ENCODE data around the gene TRMT2A.

The TRMT2A gene

DNA sequence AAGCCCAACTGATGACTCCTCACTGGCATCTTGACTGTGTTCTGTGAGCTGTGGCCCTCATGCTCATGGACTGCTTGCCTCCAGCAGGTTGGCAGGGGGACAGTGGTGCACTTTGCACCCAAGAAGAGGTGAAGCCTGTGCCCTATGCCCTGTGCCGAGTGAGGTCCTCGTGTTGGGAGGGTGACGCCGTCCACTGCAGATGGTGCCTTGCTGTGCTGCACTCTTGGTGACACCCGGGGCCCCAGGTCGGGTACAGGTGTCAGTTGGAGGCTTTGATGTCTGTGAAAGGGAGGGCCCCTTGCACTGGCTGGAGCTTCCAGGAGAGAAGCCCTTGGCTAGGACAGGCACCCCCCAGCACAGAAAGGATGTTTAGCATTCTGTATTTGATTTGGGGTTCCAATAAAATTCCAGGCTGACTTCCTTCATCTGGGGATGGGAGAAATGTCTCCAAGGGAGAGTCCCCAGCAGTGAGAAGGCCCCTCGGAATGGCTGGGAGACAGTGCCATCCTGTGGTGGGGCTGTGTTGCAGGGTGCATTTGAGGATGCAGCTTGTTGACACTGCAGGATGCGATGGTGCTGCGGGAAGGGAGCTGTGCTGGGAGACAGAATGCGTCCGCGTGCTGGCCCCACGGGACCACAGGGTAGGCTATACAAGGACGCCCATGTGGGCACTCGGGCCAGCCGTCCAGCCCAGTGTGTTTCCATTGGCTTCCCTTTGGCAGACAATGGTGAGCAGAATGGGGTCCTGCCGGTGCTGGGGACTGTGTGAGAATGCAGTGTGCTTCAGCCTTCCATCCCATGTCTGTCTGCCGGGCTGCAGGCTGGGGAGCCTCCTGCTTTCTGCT, 12.1 kb upstream of the TRMT2A start:
- TF ChIP-seq EZH2 (IDR thresholded peaks at IDR 0.05; ENCODE audit: borderline replicate concordance, low read depth, low read length, severe bottlenecking) (no peak), CTCF (IDR thresholded peaks at IDR 0.05; ENCODE audit: borderline replicate concordance, extremely low read depth, low read length, poor library complexity, severe bottlenecking) (peak; percentile 77)
- Histone ChIP-seq H3K9me3 (ENCODE audit: insufficient read depth, low read length, severe bottlenecking) (no peaks in the 10 kb centered on the region), H2AFZ (ENCODE audit: low read depth, low read length) (no peak overlapping the region), H4K20me1 (ENCODE audit: insufficient read depth, low read length) (peaks cover 72% of the 10 kb centered on the region), H3K9ac (ENCODE audit: low read depth, low read length) (no peak overlapping the region), H3K79me2 (ENCODE audit: insufficient read depth, low read length) (peaks cover 33% of the 10 kb centered on the region), H3K4me2 (ENCODE audit: insufficient read depth, low read length) (no peak overlapping the region), H3K27me3 (ENCODE audit: insufficient read depth, low read length, poor library complexity) (no peaks in the 10 kb centered on the region), H3K36me3 (ENCODE audit: insufficient read depth, low read length) (peaks cover 39% of the 10 kb centered on the region), H3K4me1 (ENCODE audit: insufficient read depth, low read length) (peaks cover 26% of the 10 kb centered on the region), H3K27ac (ENCODE audit: low read length) (0 out of 2 replicates have a peak overlapping the region, but pooled peaks have one; percentile 4), H3K4me3 (ENCODE audit: low read depth in 1 of 2, low read length in 2 of 2) (no peak overlapping the region)
- ATAC-seq (ENCODE audit: insufficient read depth, low read depth): peak; percentile 26
- peak; percentile 58 for DNase-seq

DNA sequence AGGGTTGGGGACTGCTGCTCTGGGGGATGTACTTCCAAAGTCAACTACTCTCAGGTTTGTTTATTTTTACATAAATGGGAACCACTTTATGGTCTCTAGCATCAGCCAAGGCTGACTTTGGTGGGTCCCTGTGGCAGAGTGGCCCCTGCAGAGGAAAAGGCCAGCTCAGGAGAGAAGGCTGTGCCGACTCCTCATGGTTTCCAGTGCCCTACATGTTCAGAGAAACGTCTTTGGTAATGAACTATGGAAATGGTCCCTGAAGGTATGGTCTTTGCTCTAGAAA, 11.5 kb upstream of the TRMT2A start:
- H3K27me3 ChIP-seq (ENCODE audit: insufficient read depth, low read length, poor library complexity): no peaks in the 10 kb centered on the region
- no peak overlapping the region for H2AFZ ChIP-seq (ENCODE audit: low read depth, low read length)
- no peak overlapping the region for H3K4me2 ChIP-seq (ENCODE audit: insufficient read depth, low read length)
- H3K4me1 ChIP-seq (ENCODE audit: insufficient read depth, low read length): peaks cover 21% of the 10 kb centered on the region
- no peak overlapping the region for H3K9ac ChIP-seq (ENCODE audit: low read depth, low read length)
- no peaks in the 10 kb centered on the region for H3K9me3 ChIP-seq (ENCODE audit: insufficient read depth, low read length, severe bottlenecking)
- DNase-seq (peak; percentile 9), ATAC-seq (ENCODE audit: insufficient read depth, low read depth) (no peak)
- peaks cover 72% of the 10 kb centered on the region for H4K20me1 ChIP-seq (ENCODE audit: insufficient read depth, low read length)
- H3K79me2 ChIP-seq (ENCODE audit: insufficient read depth, low read length): peaks cover 33% of the 10 kb centered on the region
- TF ChIP-seq EZH2 (IDR thresholded peaks at IDR 0.05; ENCODE audit: borderline replicate concordance, low read depth, low read length, severe bottlenecking) (no peak), CTCF (IDR thresholded peaks at IDR 0.05; ENCODE audit: borderline replicate concordance, extremely low read depth, low read length, poor library complexity, severe bottlenecking) (no peak)
- peaks cover 45% of the 10 kb centered on the region for H3K36me3 ChIP-seq (ENCODE audit: insufficient read depth, low read length)
- no peak overlapping the region for H3K4me3 ChIP-seq (ENCODE audit: low read depth in 1 of 2, low read length in 2 of 2)
- 0 out of 2 replicates have a peak overlapping the region, but pooled peaks have one; percentile 4 for H3K27ac ChIP-seq (ENCODE audit: low read length)

DNA sequence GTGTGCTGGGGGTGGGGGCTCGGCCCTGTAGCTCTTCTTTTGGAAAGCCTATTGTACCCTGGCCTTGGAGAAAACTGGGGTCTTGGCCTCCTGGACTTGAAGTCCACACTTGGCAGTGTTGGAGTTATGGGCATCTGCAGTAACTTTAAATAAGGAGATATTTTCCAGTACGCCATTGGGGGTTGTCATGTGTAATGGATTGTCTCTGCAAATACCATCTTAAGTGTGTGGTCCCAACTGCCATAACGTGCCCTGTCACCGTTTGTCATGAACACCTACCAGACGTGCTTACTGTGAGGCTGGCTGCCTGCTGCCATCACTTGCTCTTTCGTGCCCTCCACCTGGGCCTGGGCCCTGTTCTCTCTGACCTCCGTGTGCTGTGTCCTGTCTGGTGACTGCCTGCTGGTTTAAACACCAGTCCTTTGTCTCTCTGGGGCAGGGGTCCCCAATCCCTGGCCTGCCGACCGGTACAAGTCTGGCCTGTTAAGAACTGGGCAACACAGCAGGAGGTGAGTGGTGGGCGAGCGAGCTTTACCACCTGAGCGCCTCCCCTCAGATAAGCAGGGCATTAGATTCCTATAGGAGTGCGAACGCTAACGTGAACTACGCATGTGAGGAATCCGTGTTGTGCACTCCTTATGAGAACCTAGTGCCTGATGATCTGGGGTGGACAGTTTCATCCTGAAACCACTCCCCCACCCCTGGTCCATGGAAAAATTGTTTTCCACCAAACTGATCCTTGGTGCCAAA, 11.0 kb upstream of the TRMT2A start:
- ATAC-seq (ENCODE audit: insufficient read depth, low read depth) (no peak), DNase-seq (no peak)
- H3K4me3 ChIP-seq (ENCODE audit: low read depth in 1 of 2, low read length in 2 of 2): no peak overlapping the region
- no peak overlapping the region for H2AFZ ChIP-seq (ENCODE audit: low read depth, low read length)
- H3K9ac ChIP-seq (ENCODE audit: low read depth, low read length): no peak overlapping the region
- H3K36me3 ChIP-seq (ENCODE audit: insufficient read depth, low read length): peaks cover 49% of the 10 kb centered on the region
- H3K79me2 ChIP-seq (ENCODE audit: insufficient read depth, low read length): peaks cover 33% of the 10 kb centered on the region
- no peaks in the 10 kb centered on the region for H3K9me3 ChIP-seq (ENCODE audit: insufficient read depth, low read length, severe bottlenecking)
- H3K27me3 ChIP-seq (ENCODE audit: insufficient read depth, low read length, poor library complexity): no peaks in the 10 kb centered on the region
- no peak for TF ChIP-seq EZH2 (IDR thresholded peaks at IDR 0.05; ENCODE audit: borderline replicate concordance, low read depth, low read length, severe bottlenecking)
- TF ChIP-seq CTCF (IDR thresholded peaks at IDR 0.05; ENCODE audit: borderline replicate concordance, extremely low read depth, low read length, poor library complexity, severe bottlenecking): no peak
- H3K27ac ChIP-seq (ENCODE audit: low read length): no peak overlapping the region
- no peak overlapping the region for H3K4me2 ChIP-seq (ENCODE audit: insufficient read depth, low read length)
- peaks cover 77% of the 10 kb centered on the region for H4K20me1 ChIP-seq (ENCODE audit: insufficient read depth, low read length)
- H3K4me1 ChIP-seq (ENCODE audit: insufficient read depth, low read length): peaks cover 16% of the 10 kb centered on the region
